Hematopoietic multipotent progenitor cell treated with erythropoietin and hydrocortisone succinate and interleukin-3 and kit ligand, for 8 days (in vitro differentiated cells): ENCODE results near the gene EIF4B.

Experiments used
- DNase-seq: peaks from one replicate; pipeline ENCODE4 v3.0.0-alpha.2; 2015

The EIF4B gene

GRCh38 chr12:53047221-53048032 lies 41.2 kb downstream of the EIF4B start:
- peak; percentile 48 for DNase-seq

GRCh38 chr12:53048033-53048779 lies 42.0 kb downstream of the EIF4B start:
- DNase-seq = no peak

GRCh38 chr12:53048780-53049401 lies 42.6 kb downstream of the EIF4B start:
- DNase-seq = no peak

GRCh38 chr12:53049571-53050318 lies 43.5 kb downstream of the EIF4B start, which contains the start of gene TNS2:
TSS of gene TNS2 (plus strand) at chr12:53050065. CDS start at chr12:53050186, 121 bp downstream.
- no peak for DNase-seq

GRCh38 chr12:53050426-53051057 lies 44.3 kb downstream of the EIF4B start:
- DNase-seq = no peak

- no peak for DNase-seq
Observed at GRCh38 chr12:53051058-53051880, 45.0 kb downstream of the EIF4B start.

GRCh38 chr12:53051881-53052412 lies 45.7 kb downstream of the EIF4B start:
- no peak for DNase-seq

- peak; percentile 29 for DNase-seq
Observed at GRCh38 chr12:53052419-53053217, 46.4 kb downstream of the EIF4B start.

GRCh38 chr12:53053218-53054111 lies 47.2 kb downstream of the EIF4B start:
- peak; percentile 54 for DNase-seq

- DNase-seq = peak; percentile 94
Observed at GRCh38 chr12:53054112-53054878, 48.0 kb downstream of the EIF4B start.

- DNase-seq = no peak
Observed at GRCh38 chr12:53055471-53056266, 49.4 kb downstream of the EIF4B start.

GRCh38 chr12:53056296-53056695 lies 50.0 kb downstream of the EIF4B start:
- DNase-seq = no peak

GRCh38 chr12:53056901-53057300 lies 50.6 kb downstream of the EIF4B start:
- DNase-seq = no peak

- no peak for DNase-seq
Observed at GRCh38 chr12:53057816-53058500, 51.7 kb downstream of the EIF4B start.

GRCh38 chr12:53058674-53059433 lies 52.6 kb downstream of the EIF4B start:
- no peak for DNase-seq

GRCh38 chr12:53059434-53060063 lies 53.3 kb downstream of the EIF4B start:
- no peak for DNase-seq
